ENCODE measurements around the gene RGS10.

Gene RGS10

DNA sequence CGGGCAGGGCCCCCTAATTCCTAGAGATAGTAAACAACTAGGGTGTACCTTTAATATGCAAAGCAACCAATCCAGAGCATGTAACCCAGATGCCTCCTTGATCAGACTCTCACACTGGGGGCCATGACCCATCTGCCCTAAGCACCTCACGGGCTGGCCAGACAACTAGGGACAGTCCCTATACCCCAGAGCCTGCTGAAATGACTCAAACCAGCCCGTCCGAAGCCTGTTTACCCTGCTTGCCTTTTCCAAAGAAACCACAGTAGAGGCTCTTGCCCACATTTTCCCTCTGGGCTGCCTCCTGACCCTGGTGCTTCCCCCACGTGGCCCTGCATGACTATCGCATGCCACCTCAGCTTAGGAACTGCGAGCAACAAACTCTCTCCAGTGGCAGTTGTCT is 46.2 kb downstream of the RGS10 start:
- peak; percentile 15 for DNase-seq (ENCODE audit: low read depth)

DNA sequence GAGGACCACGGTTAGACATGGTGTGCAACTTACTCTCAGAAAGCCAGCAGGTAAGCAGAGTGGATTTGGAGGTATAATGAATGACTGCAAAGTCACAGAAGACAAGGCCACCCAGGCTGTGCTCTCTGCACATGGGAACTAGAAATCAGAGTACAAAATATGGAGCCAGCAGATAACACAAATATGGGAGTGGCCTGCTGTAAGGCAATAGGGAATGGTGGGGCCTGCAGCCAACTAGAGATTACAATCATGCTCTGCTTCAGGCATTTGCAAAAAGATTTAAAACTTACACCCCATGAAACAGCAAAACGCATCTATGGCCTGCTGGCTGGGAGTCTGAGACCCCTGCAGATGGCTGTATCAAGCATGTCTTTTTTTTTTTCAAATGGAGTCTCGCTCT is 47.0 kb downstream of the RGS10 start:
- DNase-seq (ENCODE audit: low read depth), result no peak

DNA sequence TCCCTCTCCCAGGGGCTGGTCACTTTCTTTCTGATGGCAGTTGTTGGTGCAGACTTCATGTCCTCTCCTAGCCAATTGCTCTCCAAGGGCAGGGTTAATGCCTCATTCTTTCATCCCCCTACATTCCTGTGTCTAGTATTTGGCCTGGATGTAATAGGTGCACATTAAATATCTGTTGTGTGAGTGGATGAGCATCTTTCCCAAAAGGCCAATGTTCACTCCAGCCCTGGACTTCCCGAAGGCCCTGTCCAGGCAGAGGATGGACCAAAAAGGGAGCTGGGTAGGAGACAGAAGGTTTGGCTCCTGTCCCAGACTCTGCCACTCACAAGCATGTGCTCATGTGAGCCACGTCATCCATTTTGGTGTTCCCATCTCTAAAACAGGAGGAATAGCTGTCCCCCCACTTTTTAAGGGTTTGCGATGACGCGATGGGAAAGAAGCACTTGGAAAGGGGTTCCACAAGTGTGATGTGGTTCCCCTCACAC is 47.5 kb downstream of the RGS10 start:
- DNase-seq (ENCODE audit: low read depth), result peak; percentile 41

DNA sequence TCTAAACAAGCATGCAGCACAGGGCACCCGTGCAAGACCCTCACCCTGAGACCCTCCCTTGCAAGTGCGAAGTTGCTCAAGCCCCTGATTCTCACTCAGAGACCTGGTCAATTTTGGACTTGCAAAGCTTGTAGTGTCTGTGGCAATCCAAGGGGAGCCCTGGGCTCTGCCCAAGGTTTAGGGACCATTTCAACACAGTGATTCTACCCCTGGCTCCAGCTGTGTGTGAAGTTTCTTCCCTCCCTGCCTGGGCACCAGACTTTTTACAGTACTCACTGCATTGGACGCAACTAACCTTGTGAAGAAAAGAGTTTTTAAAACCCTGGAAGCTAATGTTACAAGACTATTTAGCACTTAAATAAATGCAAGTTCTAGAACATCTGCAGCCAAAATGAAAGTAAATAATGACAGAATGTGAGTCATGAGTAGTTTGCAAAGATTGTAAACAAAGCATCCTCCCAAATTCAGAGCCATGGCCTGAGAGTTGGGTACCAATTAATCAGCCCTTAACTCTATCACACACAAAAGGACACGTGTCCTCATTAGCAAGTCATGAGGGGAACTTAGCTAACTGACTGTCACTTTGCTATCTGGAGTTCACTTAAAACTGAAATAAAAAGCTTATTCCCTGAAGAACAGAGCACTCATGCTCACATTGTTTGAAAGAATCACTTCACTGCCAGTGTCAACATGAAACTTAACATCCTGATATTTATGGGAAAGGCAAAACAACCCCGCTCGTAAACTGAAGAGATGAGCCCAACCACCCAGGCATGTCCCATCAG is 48.1 kb downstream of the RGS10 start:
- DNase-seq (ENCODE audit: low read depth), result peak; percentile 49

DNA sequence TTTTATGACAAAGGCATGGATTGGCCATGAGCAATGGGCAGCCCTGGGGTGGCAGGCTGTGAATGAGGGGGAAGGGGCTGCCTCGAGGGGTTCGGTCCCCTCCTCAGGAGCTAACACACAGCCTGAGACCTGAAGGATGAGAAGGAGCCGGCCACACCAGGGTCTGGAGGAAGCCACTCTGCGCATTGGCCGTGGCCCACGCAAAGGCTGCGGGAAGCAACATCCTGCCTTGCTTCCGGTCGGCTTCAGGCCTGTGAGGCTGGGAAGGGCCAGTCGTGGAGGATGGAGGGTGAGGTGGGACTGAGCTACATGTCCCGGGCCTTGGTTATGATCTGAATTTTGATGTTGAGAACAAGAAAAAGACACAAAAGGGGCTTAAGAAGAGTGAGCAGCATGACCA is 49.4 kb downstream of the RGS10 start:
- no peak for DNase-seq (ENCODE audit: low read depth)

DNA sequence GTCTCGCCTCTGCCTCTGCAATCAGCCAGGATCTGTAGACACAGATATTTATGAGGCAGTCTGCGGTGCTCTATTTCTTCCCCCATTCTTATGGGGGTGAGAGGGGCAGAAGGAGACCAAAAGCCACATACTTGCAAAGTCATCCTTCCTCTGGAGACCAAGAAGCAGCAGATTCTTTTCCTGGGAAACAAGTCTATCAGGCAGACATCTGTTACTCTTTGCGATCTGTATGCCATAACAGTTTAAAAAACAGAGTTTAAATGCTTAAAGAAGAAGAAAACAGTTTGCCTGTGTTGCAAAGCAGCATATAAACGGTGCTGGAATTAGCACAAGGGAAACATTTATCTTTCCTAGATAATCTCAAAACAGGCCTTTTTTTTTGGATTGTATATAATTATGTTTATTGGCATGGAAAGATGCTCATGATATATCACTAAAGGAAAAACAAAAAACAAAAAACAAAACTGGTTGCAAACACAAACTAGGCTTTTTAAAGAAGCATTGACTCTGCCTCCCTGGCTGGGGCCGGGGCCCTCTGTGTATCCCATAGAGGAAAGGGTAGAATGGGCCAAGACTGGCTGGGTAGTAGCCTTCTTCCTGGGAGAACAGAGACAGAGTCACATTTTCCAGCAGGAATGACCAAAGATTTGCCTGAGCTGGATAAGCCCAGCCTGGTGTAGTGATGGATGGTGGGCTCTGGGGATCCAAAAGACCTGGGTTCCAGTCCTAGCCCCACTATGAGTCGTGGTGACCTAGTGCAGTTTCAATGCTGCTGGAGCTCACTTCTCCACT is 50.4 kb downstream of the RGS10 start:
- no peak for DNase-seq (ENCODE audit: low read depth)

DNA sequence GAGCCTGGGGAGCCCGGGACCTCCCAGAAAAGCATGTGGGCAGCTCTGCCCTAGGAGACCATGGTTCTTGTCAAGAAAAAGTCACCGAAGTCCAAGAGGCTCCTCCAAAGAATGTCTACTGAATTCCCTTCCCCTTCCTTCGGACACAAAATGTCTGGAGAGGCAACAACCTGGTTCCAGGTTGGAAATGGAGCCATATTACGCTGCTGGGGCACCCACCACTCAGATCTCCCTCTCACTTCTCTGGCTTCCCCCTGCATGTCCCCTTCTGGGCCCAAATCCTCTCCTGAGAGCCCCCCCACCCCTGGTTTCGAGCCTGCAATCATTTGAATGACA is 52.6 kb downstream of the RGS10 start:
- no peak for DNase-seq (ENCODE audit: low read depth)

DNA sequence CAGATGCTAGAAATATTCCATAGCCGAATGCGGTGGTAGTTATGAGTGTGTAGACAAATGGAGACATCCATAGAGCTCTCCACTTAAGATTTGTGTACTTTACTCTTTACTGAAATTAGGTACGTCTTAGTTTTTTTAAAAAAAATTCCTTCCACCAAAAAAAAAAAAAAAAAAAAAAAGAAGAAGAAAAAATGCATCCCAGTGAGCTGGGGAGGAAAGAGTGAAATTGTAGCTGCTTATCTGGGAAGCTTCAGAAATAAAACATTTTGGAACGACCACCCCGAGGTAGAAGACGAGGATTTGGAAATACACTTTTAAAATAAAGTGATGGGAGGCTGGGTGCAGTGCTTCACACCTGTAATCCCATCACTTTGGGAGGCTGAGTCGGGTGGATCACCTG is 53.8 kb downstream of the RGS10 start:
- no peak for DNase-seq (ENCODE audit: low read depth)

DNA sequence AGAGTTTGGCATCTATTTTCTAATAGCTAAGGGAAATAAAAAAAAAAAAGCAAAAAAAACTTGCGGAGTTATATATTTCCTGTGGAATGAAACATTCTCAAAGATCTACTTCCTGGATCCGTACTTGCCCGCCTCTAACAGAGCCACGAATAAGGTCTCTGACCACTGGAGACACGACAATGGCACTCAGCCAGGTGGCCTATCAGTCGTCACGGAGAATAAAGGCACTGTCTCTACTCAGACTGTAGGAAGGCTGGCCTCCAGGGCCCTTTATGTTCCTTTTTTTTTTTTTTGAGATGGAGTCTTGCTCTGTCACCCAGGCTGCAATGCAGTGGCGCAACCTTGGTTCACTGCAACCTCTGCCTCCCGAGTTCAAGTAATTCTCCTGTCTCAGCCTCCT is 58.7 kb downstream of the RGS10 start:
- no peak for DNase-seq (ENCODE audit: low read depth)

DNA sequence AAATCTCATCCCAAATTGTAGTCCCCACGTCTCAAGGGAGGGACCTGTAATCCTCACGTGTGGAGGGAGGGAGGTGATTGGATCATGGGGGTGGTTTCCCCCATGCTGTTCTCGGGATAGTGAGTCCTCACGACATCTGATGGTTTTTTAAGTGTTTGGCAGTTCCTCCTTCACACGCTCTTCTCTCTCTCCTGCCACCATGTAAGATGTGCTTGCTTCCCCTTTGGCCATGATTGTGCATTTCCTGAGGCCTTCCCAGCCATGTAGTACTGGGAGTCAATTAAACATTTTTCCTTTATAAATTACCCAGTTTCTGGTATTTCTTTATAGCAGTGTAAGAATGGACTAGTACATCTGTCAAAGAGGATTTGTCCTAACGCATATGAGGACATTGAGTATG is 59.5 kb downstream of the RGS10 start:
- DNase-seq (ENCODE audit: low read depth), result no peak

DNA sequence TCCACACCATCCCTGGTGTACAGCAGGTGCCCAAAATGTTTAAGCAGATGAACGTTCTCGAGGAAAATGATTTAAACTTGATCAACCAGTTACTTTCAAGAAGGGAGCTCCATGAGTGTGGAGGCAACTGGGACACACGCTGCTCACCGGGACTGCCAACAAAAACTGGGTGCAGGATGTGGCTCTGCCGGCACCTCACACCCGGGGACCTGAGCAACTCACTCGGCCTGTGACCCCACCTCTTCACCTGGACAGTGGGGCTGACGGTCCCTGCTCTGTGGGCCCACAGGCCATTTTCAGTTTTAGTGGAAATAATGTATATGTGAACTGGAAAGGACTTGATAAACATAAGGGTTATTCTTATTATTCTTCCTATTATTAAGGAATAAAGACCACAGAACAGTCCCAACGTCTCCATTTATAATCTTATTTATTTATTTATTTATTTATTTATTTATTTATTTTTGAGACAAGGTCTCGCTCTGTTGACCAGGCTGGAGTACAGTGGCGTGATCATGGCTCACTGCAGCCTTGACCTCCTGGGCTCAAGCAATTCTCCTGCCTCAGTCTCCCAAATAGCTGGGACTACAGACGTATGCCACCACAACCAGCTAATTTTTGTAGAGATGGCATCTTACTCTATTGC is 60.6 kb downstream of the RGS10 start:
- no peak for DNase-seq (ENCODE audit: low read depth)

DNA sequence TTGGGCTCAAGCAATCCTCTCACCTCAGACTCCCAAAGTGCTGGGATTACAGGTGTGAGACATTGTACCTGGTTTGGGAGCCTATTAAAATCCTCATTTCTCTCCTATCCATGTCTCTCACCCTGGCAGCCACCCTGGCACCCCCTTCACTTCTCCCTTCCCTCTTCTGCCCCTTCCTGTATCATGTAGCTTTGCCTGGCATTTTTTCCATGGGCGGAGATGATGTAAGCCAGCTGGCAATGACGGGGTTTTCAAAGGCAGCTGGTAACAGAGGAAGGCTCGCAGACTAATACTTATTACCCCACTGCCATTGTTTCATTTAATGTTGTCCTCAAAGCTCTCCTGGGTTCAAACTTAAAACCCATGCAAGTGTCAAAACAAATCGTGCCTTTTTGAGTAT is 61.9 kb downstream of the RGS10 start:
- DNase-seq (ENCODE audit: low read depth), result no peak

DNA sequence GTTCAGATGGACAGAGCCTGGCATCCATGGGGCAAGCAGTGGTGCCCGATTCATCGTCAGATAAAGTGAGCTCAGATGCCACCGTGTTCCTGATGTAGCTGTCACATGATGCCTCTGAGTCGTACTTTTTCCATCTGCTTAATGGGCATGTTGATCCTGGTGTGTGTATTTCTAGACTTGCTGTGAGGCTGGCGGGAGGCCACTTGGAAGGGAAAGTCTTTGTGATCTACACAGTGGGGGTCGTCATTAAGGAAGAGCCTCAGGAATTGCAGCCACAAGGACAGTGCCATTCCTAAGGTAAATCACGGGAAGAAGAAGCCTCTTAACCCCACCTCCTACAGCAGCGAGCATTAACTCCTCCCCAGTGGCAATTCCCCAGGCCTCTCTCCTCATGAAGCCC is 63.0 kb downstream of the RGS10 start:
- DNase-seq (ENCODE audit: low read depth), result no peak

DNA sequence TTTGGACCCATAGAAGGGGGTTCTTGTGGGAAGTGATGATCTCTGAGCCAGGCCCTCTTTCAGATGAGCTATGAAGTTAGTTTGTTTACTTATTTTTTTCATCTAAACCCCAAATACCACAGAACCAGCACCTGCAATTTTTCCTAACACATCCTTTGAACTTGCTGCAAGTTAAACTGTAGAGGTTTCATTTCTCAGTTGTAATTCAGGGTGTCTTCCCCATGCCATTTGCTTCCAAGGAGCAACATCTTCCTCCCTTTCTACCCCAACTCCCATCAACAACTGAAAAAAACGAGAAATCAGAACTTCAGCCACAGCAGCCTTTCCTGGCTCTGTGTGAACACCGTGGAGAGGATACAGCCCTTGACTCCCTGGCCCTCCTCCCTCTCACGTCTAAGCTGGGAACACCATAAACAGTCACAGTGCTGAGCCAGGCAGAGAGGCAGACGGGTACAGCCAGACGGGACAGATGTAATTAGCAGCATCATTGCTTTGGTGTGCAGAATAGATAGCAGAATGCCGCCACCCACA is 63.6 kb downstream of the RGS10 start:
- DNase-seq (ENCODE audit: low read depth), result peak; percentile 18

DNA sequence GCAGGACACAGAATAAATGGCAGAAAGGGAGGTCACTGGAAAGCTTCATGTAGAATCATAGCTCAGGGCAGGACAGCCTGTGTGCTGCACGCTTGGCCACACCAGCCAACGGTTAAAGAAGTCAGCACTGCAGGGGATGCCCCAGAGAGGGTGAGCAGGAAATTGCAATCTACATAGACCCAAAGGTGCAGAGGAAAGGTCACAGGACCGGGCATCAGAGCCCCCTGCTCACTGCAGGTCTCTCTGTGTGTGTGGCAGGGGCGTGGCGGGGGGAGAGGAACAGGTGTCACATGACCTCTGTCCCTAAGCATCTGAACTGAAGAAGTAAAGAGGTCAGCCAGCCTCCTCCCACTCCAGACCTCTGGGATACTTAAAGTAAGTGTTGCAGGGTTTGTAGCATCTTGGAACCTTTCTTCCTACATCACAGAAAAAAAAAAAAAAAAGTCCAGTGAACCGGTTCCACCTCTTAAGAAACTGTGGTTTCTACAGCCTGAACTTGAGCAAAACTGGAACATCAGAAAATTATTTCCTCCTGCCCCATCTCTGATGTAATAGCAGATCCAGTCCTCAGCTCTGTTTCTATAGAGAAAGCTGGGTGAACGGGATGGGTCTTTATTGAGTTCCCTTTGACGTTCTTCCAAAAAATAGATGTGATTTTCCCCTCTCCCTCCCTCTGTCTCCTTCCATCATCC is 64.3 kb downstream of the RGS10 start:
- no peak for DNase-seq (ENCODE audit: low read depth)

DNA sequence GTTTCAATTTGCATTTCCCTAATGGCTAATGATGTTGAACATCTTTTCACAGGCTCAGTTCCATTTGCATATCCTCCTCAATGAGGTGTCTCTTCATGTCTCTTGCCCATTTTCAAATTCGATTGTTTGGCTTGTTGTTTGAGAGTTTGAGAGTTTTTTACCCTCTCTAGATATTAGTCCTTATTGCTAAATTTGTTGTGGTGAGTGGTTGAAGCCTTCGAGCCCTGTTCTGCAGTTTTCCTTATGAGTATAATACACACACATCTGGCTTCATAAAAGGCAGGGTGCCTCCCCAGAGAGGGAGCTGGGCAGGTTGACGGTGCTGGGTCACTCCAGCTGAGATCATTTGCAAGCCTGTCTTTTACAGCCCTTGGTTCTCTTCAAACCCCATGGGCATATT is 65.1 kb downstream of the RGS10 start:
- no peak for DNase-seq (ENCODE audit: low read depth)

DNA sequence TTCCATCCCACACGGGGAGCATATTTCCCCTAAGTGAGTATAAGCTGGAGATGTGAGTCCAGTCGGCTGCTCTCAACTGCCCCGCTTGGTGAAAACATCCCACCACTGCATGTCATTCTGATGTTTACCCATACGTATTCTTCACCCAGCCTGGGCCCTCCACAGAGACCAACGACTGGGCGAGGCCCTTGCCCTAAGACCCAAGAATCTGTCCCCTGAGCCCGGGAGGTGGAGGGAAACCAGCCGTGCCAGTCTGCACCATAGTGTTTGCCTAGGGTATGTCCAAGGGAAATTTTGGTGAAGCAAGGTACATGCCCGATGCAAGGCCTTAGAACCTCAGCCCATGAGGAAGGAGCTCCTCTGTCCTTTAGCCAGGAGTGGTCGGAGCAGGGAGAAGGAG is 67.9 kb downstream of the RGS10 start:
- DNase-seq (ENCODE audit: low read depth), result no peak

DNA sequence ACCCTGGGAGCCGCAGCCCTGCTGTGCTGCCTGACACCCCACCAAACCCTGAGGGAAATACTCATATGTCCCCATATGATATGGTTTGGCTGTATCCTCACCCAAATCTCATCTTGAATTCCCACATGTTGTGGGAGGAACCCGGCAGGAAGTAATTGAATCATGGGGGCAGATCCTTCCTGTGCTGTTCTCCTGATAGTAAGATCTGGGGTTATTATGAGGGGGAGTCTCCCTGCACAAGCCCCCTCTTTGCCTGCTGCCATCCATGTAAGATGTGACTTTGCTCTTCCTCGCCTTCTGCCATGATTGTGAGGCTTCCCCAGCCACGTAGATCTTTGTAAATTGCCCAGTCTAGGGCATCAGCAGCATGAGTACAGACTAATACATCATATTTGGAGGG is 68.7 kb downstream of the RGS10 start:
- no peak for DNase-seq (ENCODE audit: low read depth)

DNA sequence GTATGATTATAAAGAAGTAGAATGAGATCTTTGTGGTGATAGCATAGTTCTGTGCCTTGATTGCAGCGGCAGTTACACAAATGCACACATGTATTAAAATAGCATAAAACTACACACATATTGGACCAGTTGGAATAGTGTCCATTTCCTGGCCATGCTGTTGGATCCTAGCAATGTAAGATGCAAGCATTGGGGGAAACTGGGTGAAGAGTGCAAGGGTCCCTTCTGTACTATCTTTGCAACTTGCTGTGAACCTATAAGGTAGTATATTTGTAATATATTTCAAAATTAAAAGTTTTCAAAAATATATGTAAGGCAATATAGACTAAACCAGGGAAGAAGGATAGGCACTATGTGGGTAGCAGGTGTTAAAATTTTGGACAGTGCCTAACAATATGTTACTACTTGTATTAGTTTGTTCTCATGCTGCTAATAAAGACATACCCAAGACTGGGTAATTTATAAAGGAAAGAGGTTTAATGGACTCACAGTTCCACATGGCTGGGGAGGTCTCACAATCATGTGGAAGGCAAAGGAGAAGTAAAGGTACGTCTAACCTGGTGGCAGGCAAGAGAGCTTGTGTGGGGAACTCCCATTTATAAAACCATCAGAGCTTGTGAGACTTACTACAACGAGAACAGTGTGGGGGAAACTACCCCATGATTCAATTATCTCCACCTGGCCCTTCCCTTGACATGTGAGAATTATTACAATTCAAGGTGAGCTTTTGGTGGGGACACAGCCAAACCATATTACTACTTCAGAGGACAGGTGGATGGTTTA is 71.4 kb downstream of the RGS10 start:
- DNase-seq (ENCODE audit: low read depth), result no peak

DNA sequence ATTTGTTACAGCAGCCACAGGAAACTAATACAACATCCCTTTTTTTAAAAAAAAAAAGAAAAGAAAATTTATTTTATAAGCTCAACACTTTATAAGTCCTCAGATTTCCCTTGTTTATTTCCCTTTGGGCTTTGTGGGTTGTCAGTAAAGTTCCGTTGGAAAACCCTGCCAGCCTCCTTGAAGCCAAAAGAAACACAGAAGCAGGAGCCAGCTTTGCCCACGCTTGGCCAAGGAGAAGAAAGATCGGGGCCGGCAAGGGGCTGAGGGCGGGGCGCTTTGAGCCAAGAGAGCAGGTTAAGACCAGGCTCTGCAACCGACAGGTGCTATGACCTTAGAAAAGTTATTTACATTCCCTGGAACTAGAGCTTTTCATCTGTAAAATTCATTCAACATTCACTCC is 72.7 kb downstream of the RGS10 start:
- no peak for DNase-seq (ENCODE audit: low read depth)

DNA sequence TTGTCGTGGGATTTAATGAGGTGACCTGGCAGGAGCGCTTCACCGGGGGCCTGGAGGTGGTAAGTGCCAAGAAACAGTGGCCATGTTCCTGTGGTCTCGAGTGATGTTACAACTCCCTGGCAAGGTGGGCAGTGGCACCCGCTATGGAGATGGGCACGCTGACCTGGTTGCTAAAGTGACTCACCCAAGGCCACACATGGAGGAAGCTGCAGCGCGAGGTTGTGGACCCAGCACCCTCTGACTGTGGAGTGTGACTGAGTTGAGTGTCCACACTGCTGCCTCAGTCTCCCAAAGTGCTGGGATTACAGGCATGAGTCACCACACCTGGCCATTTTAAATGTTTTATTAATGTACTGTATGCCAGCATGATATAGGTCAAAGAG is 73.2 kb downstream of the RGS10 start:
- DNase-seq (ENCODE audit: low read depth), result no peak
